Hematopoietic multipotent progenitor cell treated with erythropoietin and hydrocortisone succinate and interleukin-3 and kit ligand, for 6 days (in vitro differentiated cells): Measurements from ENCODE around the gene ELAC2.

ENCODE experiments used
- DNase-seq: peaks from one replicate; pipeline ENCODE4 v3.0.0-alpha.2; 2015

The ELAC2 gene

GRCh38 chr17:13014801-13015200, 3.0 kb downstream of the ELAC2 start:
- no peak for DNase-seq

- DNase-seq, result no peak
Observed at GRCh38 chr17:13010959-13011358, 6.9 kb downstream of the ELAC2 start.

GRCh38 chr17:13008461-13008860, 9.4 kb downstream of the ELAC2 start:
- no peak for DNase-seq

- DNase-seq, result no peak
Observed at GRCh38 chr17:13005530-13005929, 12.3 kb downstream of the ELAC2 start.

- DNase-seq, result no peak
Observed at GRCh38 chr17:13004336-13004735, 13.5 kb downstream of the ELAC2 start.

- DNase-seq, result no peak
Observed at GRCh38 chr17:13003927-13004326, 13.9 kb downstream of the ELAC2 start.

GRCh38 chr17:13003454-13003851, 14.4 kb downstream of the ELAC2 start:
- DNase-seq, result no peak

- peak; percentile 78 for DNase-seq
Observed at GRCh38 chr17:13002761-13003453, 14.9 kb downstream of the ELAC2 start.

GRCh38 chr17:13001991-13002615, 15.7 kb downstream of the ELAC2 start:
- no peak for DNase-seq

GRCh38 chr17:13000561-13000960, 17.3 kb downstream of the ELAC2 start:
- no peak for DNase-seq

GRCh38 chr17:12998874-12999273, 19.0 kb downstream of the ELAC2 start:
- no peak for DNase-seq

- no peak for DNase-seq
Observed at GRCh38 chr17:12998461-12998860, 19.4 kb downstream of the ELAC2 start.

GRCh38 chr17:12996941-12997340, 20.9 kb downstream of the ELAC2 start:
- DNase-seq, result no peak

GRCh38 chr17:12996357-12996756, 21.5 kb downstream of the ELAC2 start:
- no peak for DNase-seq

- DNase-seq, result no peak
Observed at GRCh38 chr17:12995896-12996295, 21.9 kb downstream of the ELAC2 start.

GRCh38 chr17:12995106-12995895, 22.5 kb downstream of the ELAC2 start:
- DNase-seq, result no peak

- no peak for DNase-seq
Observed at GRCh38 chr17:12994341-12995074, 23.3 kb downstream of the ELAC2 start.

GRCh38 chr17:12993631-12994030, 24.2 kb downstream of the ELAC2 start:
- DNase-seq, result no peak

- DNase-seq, result no peak
Observed at GRCh38 chr17:12992676-12993075, 25.2 kb downstream of the ELAC2 start.

GRCh38 chr17:12990926-12991325, 26.9 kb downstream of the ELAC2 start:
- no peak for DNase-seq

GRCh38 chr17:12990041-12990808, 27.6 kb downstream of the ELAC2 start:
- no peak for DNase-seq

GRCh38 chr17:12987120-12987519, 30.7 kb downstream of the ELAC2 start:
- DNase-seq, result no peak
